ENCODE results near the gene TTC23.

DNA sequence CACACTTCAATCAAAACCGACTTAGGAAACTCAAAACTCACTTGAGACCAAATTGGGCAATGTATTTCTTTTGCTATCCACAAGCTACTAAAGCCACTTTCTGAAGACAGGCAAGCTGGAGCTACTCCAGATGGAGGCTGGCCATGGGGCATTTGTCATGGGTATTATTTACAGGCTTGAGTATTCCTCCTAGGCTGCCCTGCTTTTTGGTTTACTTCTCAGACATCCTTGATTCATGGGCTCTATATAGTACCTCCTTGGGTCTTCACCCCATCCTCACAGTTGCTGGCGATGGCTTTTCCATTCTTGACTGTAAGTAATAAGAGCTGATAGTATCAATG lies 163.1 kb downstream of the TTC23 start:
- TF ChIP-seq, protein P1, sequence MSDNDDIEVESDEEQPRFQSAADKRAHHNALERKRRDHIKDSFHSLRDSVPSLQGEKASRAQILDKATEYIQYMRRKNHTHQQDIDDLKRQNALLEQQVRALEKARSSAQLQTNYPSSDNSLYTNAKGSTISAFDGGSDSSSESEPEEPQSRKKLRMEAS (IDR thresholded peaks at IDR 0.05): no peak
- no peak for TF ChIP-seq CREB1 (IDR thresholded peaks at IDR 0.05; ENCODE audit: low read depth)
- TF ChIP-seq FOXM1 (IDR thresholded peaks at IDR 0.05; ENCODE audit: borderline replicate concordance, low read depth): no peak
- no peak for TF ChIP-seq RAD21 (IDR thresholded peaks at IDR 0.05; ENCODE audit: low read depth)
- no peak for TF ChIP-seq YY1 (IDR thresholded peaks at IDR 0.05; ENCODE audit: low read depth)
- TF ChIP-seq, protein P2, sequence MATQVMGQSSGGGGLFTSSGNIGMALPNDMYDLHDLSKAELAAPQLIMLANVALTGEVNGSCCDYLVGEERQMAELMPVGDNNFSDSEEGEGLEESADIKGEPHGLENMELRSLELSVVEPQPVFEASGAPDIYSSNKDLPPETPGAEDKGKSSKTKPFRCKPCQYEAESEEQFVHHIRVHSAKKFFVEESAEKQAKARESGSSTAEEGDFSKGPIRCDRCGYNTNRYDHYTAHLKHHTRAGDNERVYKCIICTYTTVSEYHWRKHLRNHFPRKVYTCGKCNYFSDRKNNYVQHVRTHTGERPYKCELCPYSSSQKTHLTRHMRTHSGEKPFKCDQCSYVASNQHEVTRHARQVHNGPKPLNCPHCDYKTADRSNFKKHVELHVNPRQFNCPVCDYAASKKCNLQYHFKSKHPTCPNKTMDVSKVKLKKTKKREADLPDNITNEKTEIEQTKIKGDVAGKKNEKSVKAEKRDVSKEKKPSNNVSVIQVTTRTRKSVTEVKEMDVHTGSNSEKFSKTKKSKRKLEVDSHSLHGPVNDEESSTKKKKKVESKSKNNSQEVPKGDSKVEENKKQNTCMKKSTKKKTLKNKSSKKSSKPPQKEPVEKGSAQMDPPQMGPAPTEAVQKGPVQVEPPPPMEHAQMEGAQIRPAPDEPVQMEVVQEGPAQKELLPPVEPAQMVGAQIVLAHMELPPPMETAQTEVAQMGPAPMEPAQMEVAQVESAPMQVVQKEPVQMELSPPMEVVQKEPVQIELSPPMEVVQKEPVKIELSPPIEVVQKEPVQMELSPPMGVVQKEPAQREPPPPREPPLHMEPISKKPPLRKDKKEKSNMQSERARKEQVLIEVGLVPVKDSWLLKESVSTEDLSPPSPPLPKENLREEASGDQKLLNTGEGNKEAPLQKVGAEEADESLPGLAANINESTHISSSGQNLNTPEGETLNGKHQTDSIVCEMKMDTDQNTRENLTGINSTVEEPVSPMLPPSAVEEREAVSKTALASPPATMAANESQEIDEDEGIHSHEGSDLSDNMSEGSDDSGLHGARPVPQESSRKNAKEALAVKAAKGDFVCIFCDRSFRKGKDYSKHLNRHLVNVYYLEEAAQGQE (IDR thresholded peaks at IDR 0.05; ENCODE audit: low read depth): no peak
- TF ChIP-seq TCF12 (IDR thresholded peaks at IDR 0.05; ENCODE audit: low read depth): no peak
- no peak for TF ChIP-seq ZBTB7A (IDR thresholded peaks at IDR 0.05; ENCODE audit: low read depth)
- TF ChIP-seq EGR1 (IDR thresholded peaks at IDR 0.05): no peak
- no peak for TF ChIP-seq TAF1 (IDR thresholded peaks at IDR 0.05; ENCODE audit: low read depth)
- no peak for TF ChIP-seq TEAD4 (IDR thresholded peaks at IDR 0.05)
- no peak for TF ChIP-seq CEBPB (IDR thresholded peaks at IDR 0.05)
